ENCODE measurements around the gene AKR1B15.
"Not testable (repeated sequence)": the region's sequence is repeated elsewhere in the genome, so short reads cannot be mapped to it uniquely, and the experiment has no call there.

Gene AKR1B15

DNA sequence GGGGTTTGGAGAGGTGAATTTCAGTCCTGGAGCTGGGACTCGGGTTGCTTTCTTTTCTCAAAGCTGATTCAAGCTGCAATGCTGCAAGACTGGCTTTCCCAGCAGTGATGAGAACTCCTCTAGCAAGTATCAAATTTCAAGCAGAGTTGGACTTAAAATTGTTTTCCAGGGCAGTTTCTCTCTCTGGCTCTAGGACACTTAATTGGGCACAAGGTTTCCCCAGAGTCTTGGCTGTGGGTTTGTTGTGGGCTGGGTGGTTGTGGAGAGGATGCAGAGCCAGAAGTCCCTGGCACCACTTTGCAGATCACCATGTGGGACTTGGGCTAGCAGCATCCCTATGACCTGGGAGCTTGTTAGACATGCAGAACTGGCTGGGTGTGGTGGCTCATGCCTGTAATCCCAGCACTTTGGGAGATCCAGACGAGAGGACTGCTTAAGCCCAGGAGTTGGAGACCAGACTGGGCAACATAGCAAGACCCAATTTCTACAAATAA, 16.8 kb downstream of the AKR1B15 start:
- Histone ChIP-seq H2BK15ac (ENCODE audit: low read length) (no peak overlapping the region), H3K4ac (ENCODE audit: low read length) (no peak overlapping the region), H2AFZ (ENCODE audit: low read length) (no peak overlapping the region), H3K14ac (ENCODE audit: low read length) (no peak overlapping the region), H2BK5ac (ENCODE audit: low read length) (no peak overlapping the region), H3K9me3 (replicated peaks in 1 of 2; ENCODE audit: control insufficient read depth in 2 of 2, insufficient read depth in 1 of 2, low read depth in 1 of 2, low read length in 2 of 2) (peaks cover 4% of the 10 kb centered on the region in 2 donors), H2BK12ac (ENCODE audit: low read length) (no peak overlapping the region), H3K4me1 (ENCODE audit: control insufficient read depth in 2 of 2, insufficient read depth in 1 of 2, low read depth in 1 of 2, low read length in 2 of 2) (no peaks in the 10 kb centered on the region), H4K8ac (ENCODE audit: low read depth, low read length) (no peak overlapping the region), H3K27me3 (ENCODE audit: control insufficient read depth in 3 of 3, insufficient read depth in 3 of 3, low read depth in 1 of 3, low read length in 3 of 3) (peaks cover 0 to 4% (median 0%) of the 10 kb centered on the region in 3 experiments), H3K18ac (ENCODE audit: low read length) (no peak overlapping the region), H3K79me1 (ENCODE audit: low read depth, low read length) (no peaks in the 10 kb centered on the region), H3K23ac (ENCODE audit: low read depth, low read length, poor library complexity) (no peak overlapping the region), H2BK120ac (ENCODE audit: low read depth, low read length) (no peak overlapping the region), H3K4me2 (ENCODE audit: insufficient read depth, low read length, poor library complexity, severe bottlenecking) (no peak overlapping the region), H3K9ac (ENCODE audit: low read depth, low read length, poor library complexity) (no peak overlapping the region), H3K27ac (replicated peaks; ENCODE audit: low read length) (no peak overlapping the region), H3K4me3 (ENCODE audit: low read length in 2 of 2) (no peak overlapping the region), H4K91ac (ENCODE audit: low read depth, low read length, poor library complexity) (no peak overlapping the region), H2AK5ac (ENCODE audit: low read depth, low read length) (no peak overlapping the region), H3K36me3 (replicated peaks in 1 of 2; ENCODE audit: control insufficient read depth in 2 of 2, insufficient read depth in 2 of 2, low read length in 2 of 2) (no peaks in the 10 kb centered on the region)
- no peak for DNase-seq (ENCODE audit: low spot score)
- WGBS, 2 donors (ENCODE audit: extremely low coverage in 2 of 2, insufficient read length in 2 of 2, insufficient replicate concordance in 1 of 2) = no CpG with 5 or more reads among the region's 2 CpGs

DNA sequence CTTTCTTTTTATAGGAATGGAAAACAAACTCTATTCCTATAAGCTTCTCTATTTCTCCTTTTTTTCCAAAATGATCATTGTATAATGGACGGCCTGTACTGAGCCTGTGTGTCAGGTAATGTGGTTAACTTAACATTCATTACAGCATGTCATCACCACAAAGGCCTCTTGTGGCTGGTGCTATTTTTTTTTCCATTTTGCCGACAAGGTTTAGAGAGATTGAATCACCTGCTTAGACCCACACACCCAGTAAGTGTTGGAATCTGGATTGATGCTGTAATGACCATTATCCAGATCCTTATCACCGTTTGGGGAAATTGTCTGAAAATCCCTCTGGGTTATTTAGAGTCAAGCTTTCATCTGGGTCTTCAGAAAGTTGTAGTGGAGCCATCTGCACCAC, 18.5 kb downstream of the AKR1B15 start:
- Histone ChIP-seq H3K4me3 (ENCODE audit: low read length in 2 of 2) (no peak overlapping the region), H3K4me1 (ENCODE audit: control insufficient read depth in 2 of 2, insufficient read depth in 1 of 2, low read depth in 1 of 2, low read length in 2 of 2) (no peaks in the 10 kb centered on the region), H4K91ac (ENCODE audit: low read depth, low read length, poor library complexity) (no peak overlapping the region), H3K79me1 (ENCODE audit: low read depth, low read length) (no peaks in the 10 kb centered on the region), H3K27ac (replicated peaks; ENCODE audit: low read length) (no peak overlapping the region), H3K18ac (ENCODE audit: low read length) (no peak overlapping the region), H3K23ac (ENCODE audit: low read depth, low read length, poor library complexity) (no peak overlapping the region), H2AK5ac (ENCODE audit: low read depth, low read length) (no peak overlapping the region), H4K8ac (ENCODE audit: low read depth, low read length) (no peak overlapping the region), H2BK12ac (ENCODE audit: low read length) (no peak overlapping the region), H3K36me3 (replicated peaks in 1 of 2; ENCODE audit: control insufficient read depth in 2 of 2, insufficient read depth in 2 of 2, low read length in 2 of 2) (no peaks in the 10 kb centered on the region), H2BK15ac (ENCODE audit: low read length) (no peak overlapping the region), H2BK120ac (ENCODE audit: low read depth, low read length) (no peak overlapping the region), H3K14ac (ENCODE audit: low read length) (no peak overlapping the region), H3K9ac (ENCODE audit: low read depth, low read length, poor library complexity) (no peak overlapping the region), H3K4me2 (ENCODE audit: insufficient read depth, low read length, poor library complexity, severe bottlenecking) (no peak overlapping the region), H3K9me3 (replicated peaks in 1 of 2; ENCODE audit: control insufficient read depth in 2 of 2, insufficient read depth in 1 of 2, low read depth in 1 of 2, low read length in 2 of 2) (peaks cover 4% of the 10 kb centered on the region in 2 donors), H2BK5ac (ENCODE audit: low read length) (no peak overlapping the region), H3K4ac (ENCODE audit: low read length) (no peak overlapping the region), H3K27me3 (ENCODE audit: control insufficient read depth in 3 of 3, insufficient read depth in 3 of 3, low read depth in 1 of 3, low read length in 3 of 3) (peaks cover 0 to 4% (median 0%) of the 10 kb centered on the region in 3 experiments), H2AFZ (ENCODE audit: low read length) (no peak overlapping the region)
- no peak for DNase-seq (ENCODE audit: low spot score)
- WGBS, 2 donors (ENCODE audit: extremely low coverage in 2 of 2, insufficient read length in 2 of 2, insufficient replicate concordance in 1 of 2) = no CpG with 5 or more reads among the region's 3 CpGs

DNA sequence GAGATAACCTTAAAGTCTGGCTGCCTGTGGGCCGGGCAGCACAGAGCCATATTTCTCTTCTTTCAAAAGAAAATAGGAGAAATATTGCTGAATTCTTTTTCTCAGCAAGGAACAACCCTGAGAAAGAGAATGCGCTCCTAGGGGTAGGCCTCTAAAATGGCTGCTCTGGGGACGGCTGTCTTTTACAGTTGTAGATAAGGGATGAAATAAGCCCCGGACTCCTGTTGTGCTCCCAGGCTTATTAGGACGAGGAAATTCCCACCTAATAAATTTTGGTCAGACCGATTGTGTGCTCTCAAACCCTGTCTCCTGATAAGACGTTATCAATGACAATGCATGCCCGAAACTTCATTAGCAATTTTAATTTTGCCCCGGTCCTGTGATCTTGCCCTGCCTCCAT, 21.1 kb downstream of the AKR1B15 start:
- H3K9me3 ChIP-seq (replicated peaks in 1 of 2; ENCODE audit: control insufficient read depth in 2 of 2, insufficient read depth in 1 of 2, low read depth in 1 of 2, low read length in 2 of 2); H2AFZ ChIP-seq (ENCODE audit: low read length); H2BK120ac ChIP-seq (ENCODE audit: low read depth, low read length); H3K14ac ChIP-seq (ENCODE audit: low read length); H2AK5ac ChIP-seq (ENCODE audit: low read depth, low read length); H3K4me1 ChIP-seq (ENCODE audit: control insufficient read depth in 2 of 2, insufficient read depth in 1 of 2, low read depth in 1 of 2, low read length in 2 of 2); H3K4me3 ChIP-seq (ENCODE audit: low read length in 2 of 2); H3K36me3 ChIP-seq (replicated peaks in 1 of 2; ENCODE audit: control insufficient read depth in 2 of 2, insufficient read depth in 2 of 2, low read length in 2 of 2); H2BK15ac ChIP-seq (ENCODE audit: low read length); H2BK12ac ChIP-seq (ENCODE audit: low read length); H4K8ac ChIP-seq (ENCODE audit: low read depth, low read length); H3K9ac ChIP-seq (ENCODE audit: low read depth, low read length, poor library complexity); H3K18ac ChIP-seq (ENCODE audit: low read length); DNase-seq (ENCODE audit: low spot score); H3K4me2 ChIP-seq (ENCODE audit: insufficient read depth, low read length, poor library complexity, severe bottlenecking); H3K27ac ChIP-seq (replicated peaks; ENCODE audit: low read length); H4K91ac ChIP-seq (ENCODE audit: low read depth, low read length, poor library complexity); H3K79me1 ChIP-seq (ENCODE audit: low read depth, low read length); H3K27me3 ChIP-seq (ENCODE audit: control insufficient read depth in 3 of 3, insufficient read depth in 3 of 3, low read depth in 1 of 3, low read length in 3 of 3); H3K23ac ChIP-seq (ENCODE audit: low read depth, low read length, poor library complexity); H2BK5ac ChIP-seq (ENCODE audit: low read length); H3K4ac ChIP-seq (ENCODE audit: low read length): not testable (repeated sequence)
- no CpG with 5 or more reads among the region's 9 CpGs for WGBS, 2 donors (ENCODE audit: extremely low coverage in 2 of 2, insufficient read length in 2 of 2, insufficient replicate concordance in 1 of 2)

DNA sequence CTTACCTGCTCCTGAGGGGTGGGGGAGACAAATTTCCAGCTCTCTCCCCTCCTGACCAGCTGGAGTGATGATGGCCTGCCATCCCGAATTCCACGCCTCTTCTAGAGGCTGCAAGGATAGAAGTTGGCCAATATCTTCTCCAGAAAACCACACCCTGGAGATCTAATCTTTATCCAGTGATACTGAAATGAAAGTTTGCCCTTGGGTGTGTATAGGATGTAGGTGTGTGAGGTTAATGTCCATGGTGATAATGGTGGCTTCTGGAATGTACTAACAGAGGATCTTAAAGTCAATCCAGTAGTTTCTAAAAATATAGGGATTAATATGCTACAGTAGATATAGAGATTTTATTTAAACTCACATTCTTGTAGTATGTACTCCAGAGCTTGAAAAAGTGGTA, 22.2 kb downstream of the AKR1B15 start:
- H4K91ac ChIP-seq (ENCODE audit: low read depth, low read length, poor library complexity) = no peak overlapping the region
- H2BK12ac ChIP-seq (ENCODE audit: low read length) = no peak overlapping the region
- H3K14ac ChIP-seq (ENCODE audit: low read length) = no peak overlapping the region
- no peak overlapping the region for H3K23ac ChIP-seq (ENCODE audit: low read depth, low read length, poor library complexity)
- H3K27ac ChIP-seq (replicated peaks; ENCODE audit: low read length) = no peak overlapping the region
- no peak overlapping the region for H3K4me2 ChIP-seq (ENCODE audit: insufficient read depth, low read length, poor library complexity, severe bottlenecking)
- no peak overlapping the region for H3K4me3 ChIP-seq (ENCODE audit: low read length in 2 of 2)
- no peaks in the 10 kb centered on the region for H3K79me1 ChIP-seq (ENCODE audit: low read depth, low read length)
- no peaks in the 10 kb centered on the region for H3K36me3 ChIP-seq (replicated peaks in 1 of 2; ENCODE audit: control insufficient read depth in 2 of 2, insufficient read depth in 2 of 2, low read length in 2 of 2)
- no peak overlapping the region for H2BK5ac ChIP-seq (ENCODE audit: low read length)
- no peak overlapping the region for H4K8ac ChIP-seq (ENCODE audit: low read depth, low read length)
- H3K4me1 ChIP-seq (ENCODE audit: control insufficient read depth in 2 of 2, insufficient read depth in 1 of 2, low read depth in 1 of 2, low read length in 2 of 2) = no peaks in the 10 kb centered on the region
- no CpG with 5 or more reads among the region's 2 CpGs for WGBS, 2 donors (ENCODE audit: extremely low coverage in 2 of 2, insufficient read length in 2 of 2, insufficient replicate concordance in 1 of 2)
- H2BK15ac ChIP-seq (ENCODE audit: low read length) = no peak overlapping the region
- H2BK120ac ChIP-seq (ENCODE audit: low read depth, low read length) = no peak overlapping the region
- H2AK5ac ChIP-seq (ENCODE audit: low read depth, low read length) = no peak overlapping the region
- no peak for DNase-seq (ENCODE audit: low spot score)
- peaks cover 0 to 4% (median 0%) of the 10 kb centered on the region in 3 experiments for H3K27me3 ChIP-seq (ENCODE audit: control insufficient read depth in 3 of 3, insufficient read depth in 3 of 3, low read depth in 1 of 3, low read length in 3 of 3)
- no peak overlapping the region for H3K18ac ChIP-seq (ENCODE audit: low read length)
- peaks cover 0 to 2% of the 10 kb centered on the region in 2 donors for H3K9me3 ChIP-seq (replicated peaks in 1 of 2; ENCODE audit: control insufficient read depth in 2 of 2, insufficient read depth in 1 of 2, low read depth in 1 of 2, low read length in 2 of 2)
- no peak overlapping the region for H3K9ac ChIP-seq (ENCODE audit: low read depth, low read length, poor library complexity)
- no peak overlapping the region for H3K4ac ChIP-seq (ENCODE audit: low read length)
- H2AFZ ChIP-seq (ENCODE audit: low read length) = no peak overlapping the region

Measured in neuronal stem cell (in vitro differentiated cells).